HepG2 (cell line): ENCODE data around the gene MYBL2. TPM values are rescaled to one million over a fixed set of nuclear protein-coding genes. Genes with fewer than 3 reads are reported as not detected.
A peak's percentile ranks its signal among the peaks of the same experiment; 100 is the strongest.
"Not testable (repeated sequence)": the region's sequence is repeated elsewhere in the genome, so short reads cannot be mapped to it uniquely, and the experiment has no call there.

Source experiments
- ATAC-seq: fragments of 200-7000 bp; cut with Tn5 transposase; 3 replicates; pipeline ENCODE4 v1.9.1; 2020; ENCODE audit warnings: mild to moderate bottlenecking, moderate library complexity
- BruUV-seq: library from RNA; stranded (reverse); fragments of 400-500 nt; replicated peaks from 2 replicates; lab custom pipeline; 2021; lab: Mats Ljungman, UMichigan
- CTCF ChIA-PET: fragments of 300-600 bp; formaldehyde crosslinking; extraction: SDS; loops from one replicate; lab custom pipeline; 2021; ENCODE audit warnings: low total read pairs, inconsistent platforms, low intra/inter-chr PET ratio; lab: Yijun Ruan, JAX
- POLR2A ChIA-PET: fragments of 350-600 bp; sonication (Branson Sonifier 250); formaldehyde crosslinking; loops from one replicate; lab custom pipeline; 2020; ENCODE audit warnings: antibody characterized with exemption, inconsistent platforms; lab: Yijun Ruan, JAX
- DNase-seq: peaks from one replicate; pipeline ENCODE4 v3.0.0-alpha.2; 2015; ENCODE audit warnings: low spot score
- FAIRE-seq: peaks from 3 replicates; lab custom pipeline; 2011; peaks lifted over from hg19 to GRCh38; lab: Jason Lieb, UNC
- H2AFZ ChIP-seq: one replicate; pipeline ENCODE4 v1.6.1; 2011; ENCODE audit warnings: low read length, inconsistent platforms
- H3K27ac ChIP-seq: fragments of 300-600 bp; 3 replicates; pipeline ENCODE4 v1.8.0; 2011; ENCODE audit warnings: mixed run types, mild to moderate bottlenecking, mixed read lengths, low read length, inconsistent platforms; ENCODE audit not compliant: insufficient read depth; ENCODE audit errors: extremely low read length
- H3K27me3 ChIP-seq, 2 experiments: fragments of 200-600 bp in 1 of 2; 2 replicates in 1 of 2; 3 replicates in 1 of 2; pipeline versions ENCODE4 v1.6.0 to v1.8.0; 2011; ENCODE audit warnings: low read length in 2 of 2, mild to moderate bottlenecking in 2 of 2, moderate library complexity in 2 of 2, inconsistent platforms in 1 of 2; ENCODE audit not compliant: insufficient read depth in 2 of 2, control insufficient read depth in 1 of 2
- H3K36me3 ChIP-seq, 2 experiments: fragments of 200-600 bp in 1 of 2; replicated peaks in 1 of 2; 2 replicates in 1 of 2; 3 replicates in 1 of 2; pipeline versions ENCODE4 v1.5.1 to v1.8.0; 2011; ENCODE audit warnings: low read length in 2 of 2, inconsistent platforms in 1 of 2; ENCODE audit not compliant: insufficient read depth in 2 of 2, control insufficient read depth in 1 of 2
- H3K4me1 ChIP-seq: 2 replicates; pipeline ENCODE4 v1.5.1; 2012; ENCODE audit warnings: low read length, inconsistent platforms; ENCODE audit not compliant: insufficient read depth
- H3K4me2 ChIP-seq: 2 replicates; pipeline ENCODE4 v1.6.0; 2011; ENCODE audit warnings: low read depth, low read length, inconsistent platforms
- H3K4me3 ChIP-seq, 3 experiments: fragments of 200-600 bp in 1 of 3; sonication (generic), shearing (Covaris generic) in 1 of 3; replicated peaks in 1 of 3; 2 replicates each; pipeline ENCODE4 v1.5.1; 2011 to 2016; ENCODE audit warnings: low read length in 3 of 3, inconsistent platforms in 2 of 3, low read depth in 2 of 3, mild to moderate bottlenecking in 2 of 3, control low read depth in 1 of 3, mixed read lengths in 1 of 3; ENCODE audit not compliant: insufficient read depth in 1 of 3
- H3K79me2 ChIP-seq: one replicate; pipeline ENCODE4 v1.6.1; 2011; ENCODE audit warnings: low read length, inconsistent platforms; ENCODE audit not compliant: insufficient read depth
- H3K9ac ChIP-seq: 2 replicates; pipeline ENCODE4 v1.6.0; 2011; ENCODE audit warnings: mild to moderate bottlenecking, low read depth, low read length, inconsistent platforms; ENCODE audit not compliant: insufficient read depth
- H3K9me3 ChIP-seq: 2 replicates; pipeline ENCODE4 v1.5.1; 2012; ENCODE audit warnings: mild to moderate bottlenecking, low read length
- H4K20me1 ChIP-seq: 2 replicates; pipeline ENCODE4 v1.6.0; 2011; ENCODE audit warnings: inconsistent platforms, mild to moderate bottlenecking, low read length, moderate library complexity; ENCODE audit not compliant: insufficient read depth
- DPF2 ChIP-seq: sonication (generic); formaldehyde crosslinking; IDR thresholded peaks from 2 replicates; pipeline ENCODE4 v1.4.0; 2020; ENCODE audit warnings: mild to moderate bottlenecking, low read depth, missing genetic modification reagents, borderline replicate concordance
- HIC2 ChIP-seq: sonication (generic); formaldehyde crosslinking; IDR thresholded peaks from 2 replicates; pipeline ENCODE4 v1.9.0; 2022; ENCODE audit warnings: low read depth, missing genetic modification reagents
- PITX1 ChIP-seq: sonication (generic); formaldehyde crosslinking; IDR thresholded peaks from 2 replicates; pipeline ENCODE4 v1.5.1; 2020; ENCODE audit warnings: mild to moderate bottlenecking, missing genetic modification reagents
- RARA ChIP-seq: IDR thresholded peaks from 2 replicates; pipeline ENCODE4 v1.6.1; 2016; ENCODE audit warnings: missing genetic modification reagents, missing compliant biosample characterization
- STAG1 ChIP-seq: sonication (generic); formaldehyde crosslinking; IDR thresholded peaks from 2 replicates; pipeline ENCODE4 v1.4.0; 2020; ENCODE audit warnings: missing genetic modification reagents
- TBX3 ChIP-seq: fragments of 450-650 bp; IDR thresholded peaks from 2 replicates; pipeline ENCODE4 v1.6.1; 2017; ENCODE audit warnings: antibody characterized with exemption, mild to moderate bottlenecking, inconsistent platforms, borderline replicate concordance
- ZBTB20 ChIP-seq: sonication (generic); formaldehyde crosslinking; IDR thresholded peaks from 2 replicates; pipeline ENCODE4 v1.8.1; 2023; ENCODE audit warnings: missing genetic modification reagents, low read depth, mild to moderate bottlenecking, borderline replicate concordance
- ZNF124 ChIP-seq: sonication (generic); formaldehyde crosslinking; IDR thresholded peaks from 2 replicates; pipeline ENCODE4 v1.4.0; 2020; ENCODE audit warnings: missing genetic modification reagents
- ZNF160 ChIP-seq: sonication (generic); formaldehyde crosslinking; IDR thresholded peaks from 2 replicates; pipeline ENCODE4 v1.8.0; 2022; ENCODE audit warnings: mild to moderate bottlenecking, inconsistent platforms, missing genetic modification reagents
- ZNF710 ChIP-seq: sonication (generic); formaldehyde crosslinking; IDR thresholded peaks from 2 replicates; pipeline ENCODE4 v1.5.0; 2020; ENCODE audit warnings: mild to moderate bottlenecking, missing genetic modification reagents, borderline replicate concordance
- ZNF772 ChIP-seq: sonication (generic); formaldehyde crosslinking; IDR thresholded peaks from 2 replicates; pipeline ENCODE4 v1.5.0; 2020; ENCODE audit warnings: mild to moderate bottlenecking, missing genetic modification reagents
- WGBS: methylation state at CpG from one replicate; pipeline ENCODE4 v1.1.6; 2017; ENCODE audit warnings: low lambda C conversion rate; 5-methylcytosine and 5-hydroxymethylcytosine counted together
- in situ Hi-C: cut with HindIII; loops from 2 replicates; pipeline ENCODE4 v1.10.0; 2017; ENCODE audit warnings: low pct_unique_long_range_greater_than_20kb; ENCODE audit not compliant: extremely low pct_ligation_motif_present
- intact Hi-C: fragments of 100-400 bp; cut with micrococcal nuclease; formaldehyde crosslinking; loops from one replicate; pipeline ENCODE4 v1.10.0; 2022; ENCODE audit not compliant: unreplicated experiment
- polyA plus RNA-seq, 8 experiments: library from polyadenylated mRNA; depleted of rRNA in 3 of 8; stranded (reverse) in 7 of 8; unstranded in 1 of 8; fragments of >200 nt; fragmentation: Illumina TruSeq in 4 of 8; extraction: Trizol in 4 of 8; gene quantifications; 2 replicates each; pipeline versions ENCODE4 v1.2.1 to v1.2.3, GENCODE V29; 2011 to 2016; ENCODE audit warnings: low read depth in 4 of 8, missing spikeins in 1 of 8, mixed read lengths in 1 of 8; ENCODE audit not compliant: insufficient read depth in 1 of 8
- total RNA-seq, 5 experiments: library from RNA; depleted of rRNA; stranded (reverse); fragments of >200 nt; fragmentation: Illumina TruSeq; extraction: Trizol; gene quantifications; 2 replicates each; pipeline ENCODE4 v1.2.3, GENCODE V29; 2016; ENCODE audit warnings: low read depth in 1 of 5
- TF ChIP-seq, protein P1 (sequence below): sonication (generic); formaldehyde crosslinking; IDR thresholded peaks from 2 replicates; pipeline ENCODE4; 2020; ENCODE audit warnings: missing genetic modification reagents, mild to moderate bottlenecking, borderline replicate concordance

Gene MYBL2
- total and polyA plus RNA-seq, 2 of the 13 experiments (the other 11 are each of a cell fraction or from before 2014, with no cell fraction given), result 11.9 to 66.2 TPM

DNA sequence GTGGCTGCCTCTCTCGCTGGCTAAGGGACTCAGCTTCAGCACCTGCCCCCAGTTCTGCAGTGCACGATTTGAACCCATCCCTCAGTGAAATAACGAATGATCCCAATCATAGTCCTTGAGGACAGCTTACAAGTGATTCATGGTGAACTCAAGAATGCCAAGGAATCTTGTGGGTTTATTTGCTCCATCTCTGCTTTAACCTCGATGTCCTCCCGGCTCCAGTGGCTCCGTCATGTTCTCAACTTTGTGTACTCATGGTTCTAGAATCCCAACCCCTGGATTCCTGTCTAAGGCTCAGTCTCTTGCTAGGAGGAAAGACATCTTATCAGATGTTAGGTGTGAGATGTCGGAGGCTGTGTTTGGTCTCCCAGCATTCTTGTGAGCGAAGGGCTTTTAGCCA, 88.9 kb downstream of the MYBL2 start (continued):
- TF ChIP-seq ZNF710, result no peak
- no peak for TF ChIP-seq ZNF124 (CRISPR knock-in tag)
- TF ChIP-seq STAG1 (CRISPR knock-in tag), result no peak
- no peak for TF ChIP-seq TBX3
- no peak for TF ChIP-seq HIC2 (CRISPR knock-in tag)
- TF ChIP-seq ZBTB20 (CRISPR knock-in tag), result no peak
- TF ChIP-seq DPF2 (CRISPR knock-in tag), result no peak
- TF ChIP-seq RARA, result no peak
- TF ChIP-seq ZNF772, result no peak
- TF ChIP-seq PITX1 (CRISPR knock-in tag), result no peak
- TF ChIP-seq, protein P1, sequence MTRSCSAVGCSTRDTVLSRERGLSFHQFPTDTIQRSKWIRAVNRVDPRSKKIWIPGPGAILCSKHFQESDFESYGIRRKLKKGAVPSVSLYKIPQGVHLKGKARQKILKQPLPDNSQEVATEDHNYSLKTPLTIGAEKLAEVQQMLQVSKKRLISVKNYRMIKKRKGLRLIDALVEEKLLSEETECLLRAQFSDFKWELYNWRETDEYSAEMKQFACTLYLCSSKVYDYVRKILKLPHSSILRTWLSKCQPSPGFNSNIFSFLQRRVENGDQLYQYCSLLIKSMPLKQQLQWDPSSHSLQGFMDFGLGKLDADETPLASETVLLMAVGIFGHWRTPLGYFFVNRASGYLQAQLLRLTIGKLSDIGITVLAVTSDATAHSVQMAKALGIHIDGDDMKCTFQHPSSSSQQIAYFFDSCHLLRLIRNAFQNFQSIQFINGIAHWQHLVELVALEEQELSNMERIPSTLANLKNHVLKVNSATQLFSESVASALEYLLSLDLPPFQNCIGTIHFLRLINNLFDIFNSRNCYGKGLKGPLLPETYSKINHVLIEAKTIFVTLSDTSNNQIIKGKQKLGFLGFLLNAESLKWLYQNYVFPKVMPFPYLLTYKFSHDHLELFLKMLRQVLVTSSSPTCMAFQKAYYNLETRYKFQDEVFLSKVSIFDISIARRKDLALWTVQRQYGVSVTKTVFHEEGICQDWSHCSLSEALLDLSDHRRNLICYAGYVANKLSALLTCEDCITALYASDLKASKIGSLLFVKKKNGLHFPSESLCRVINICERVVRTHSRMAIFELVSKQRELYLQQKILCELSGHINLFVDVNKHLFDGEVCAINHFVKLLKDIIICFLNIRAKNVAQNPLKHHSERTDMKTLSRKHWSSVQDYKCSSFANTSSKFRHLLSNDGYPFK, result no peak
- no peak for TF ChIP-seq ZNF160 (CRISPR knock-in tag)

DNA sequence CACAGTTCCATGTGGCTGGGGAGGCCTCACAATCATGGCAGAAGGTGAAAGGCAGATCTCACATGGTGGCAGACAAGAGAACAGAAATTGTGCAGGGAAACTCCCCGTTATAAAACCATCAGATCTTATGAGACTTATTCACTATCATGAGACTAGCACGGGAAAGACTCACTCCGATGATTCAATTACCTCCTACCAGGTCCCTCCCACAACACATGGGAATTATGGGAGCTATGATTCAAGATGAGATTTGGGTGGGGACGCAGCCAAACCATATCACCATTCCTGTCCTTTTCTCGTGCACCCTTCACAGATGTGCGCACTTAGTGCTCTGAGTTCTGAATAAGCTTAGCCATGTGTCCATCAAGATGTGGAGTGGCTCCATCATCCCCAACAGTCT, 91.0 kb downstream of the MYBL2 start:
- POLR2A ChIA-PET, H3K9ac ChIP-seq, H3K79me2 ChIP-seq, intact Hi-C loops, in situ Hi-C loops, CTCF ChIA-PET, BruUV-seq, H3K4me3 ChIP-seq, DNase-seq, H4K20me1 ChIP-seq, H3K4me2 ChIP-seq, H3K9me3 ChIP-seq, ATAC-seq, H3K36me3 ChIP-seq, H3K27ac ChIP-seq, H2AFZ ChIP-seq, H3K4me1 ChIP-seq: not testable (repeated sequence)
- 18% methylated on average over 6 of the region's 6 CpGs for WGBS
- peak; percentile 4 for FAIRE-seq
- H3K27me3 ChIP-seq, result peaks cover 2 to 44% of the 10 kb centered on the region in 2 experiments; a peak in 4 of 5 replicates
